ENCODE data around the gene CTNNA2. TPM values are rescaled to one million over a fixed set of nuclear protein-coding genes. Genes with fewer than 3 reads are reported as not detected.

CTNNA2 gene
- total and polyA plus RNA-seq, 2 of the 8 experiments (the other 6 are each of a cell fraction or from before 2014, with no cell fraction given): 3.9 to 9.0 TPM

GRCh38 chr2:80531319-80531718, 1018.5 kb downstream of the CTNNA2 start:
- H3K79me1 ChIP-seq (ENCODE audit: low read depth, low read length): no peaks in the 10 kb centered on the region
- no peak overlapping the region for H2BK12ac ChIP-seq (ENCODE audit: low read depth, low read length)
- H3K23ac ChIP-seq (ENCODE audit: insufficient read length): no peak overlapping the region
- H3K27ac ChIP-seq (ENCODE audit: low read depth, low read length): no peak overlapping the region
- no peak overlapping the region for H2BK5ac ChIP-seq (ENCODE audit: low read depth, low read length)
- ChIA-PET POLR2A (ENCODE audit: partially characterized antibody) (no interaction called here), CTCF (ENCODE audit: partially characterized antibody) (interaction anchor here (0.9 kb wide), 1 partner anchor 204 kb away, joined by 4 read pairs; no protein-coding TSS in a partner anchor)
- H3K4me1 ChIP-seq (replicated peaks in 1 of 4; ENCODE audit: control insufficient read depth in 3 of 4, insufficient read depth in 4 of 4, low read length in 3 of 4): no peaks in the 10 kb centered on the region
- no peak overlapping the region for H2BK120ac ChIP-seq (replicated peaks; ENCODE audit: low read depth, low read length)
- no peaks in the 10 kb centered on the region for H3K23me2 ChIP-seq (ENCODE audit: low read depth, low read length)
- H3K4ac ChIP-seq (replicated peaks; ENCODE audit: insufficient read length, low read depth, low read length): no peak overlapping the region
- H3K4me2 ChIP-seq (ENCODE audit: insufficient read depth in 1 of 2, low read depth in 2 of 2, low read length in 2 of 2): no peak overlapping the region
- H2BK20ac ChIP-seq (ENCODE audit: low read length): no peak overlapping the region
- no peak overlapping the region for H4K91ac ChIP-seq (replicated peaks; ENCODE audit: insufficient read length, low read length)
- no peak overlapping the region for H4K5ac ChIP-seq (ENCODE audit: insufficient read length, low read depth, low read length)
- H3K27me3 ChIP-seq (replicated peaks in 1 of 4; ENCODE audit: control insufficient read depth in 3 of 4, extremely low read depth in 1 of 4, insufficient read depth in 3 of 4, low read length in 3 of 4): peaks cover 0 to 1% (median 0%) of the 10 kb centered on the region in 4 experiments; a peak in 1 of 7 replicates
- H3K4me3 ChIP-seq (ENCODE audit: extremely low read depth in 1 of 4, insufficient read depth in 2 of 4, low read depth in 3 of 4, low read length in 4 of 4): no peak overlapping the region
- FAIRE-seq: no peak
- no peak overlapping the region for H2AK5ac ChIP-seq (ENCODE audit: low read depth, low read length)
- H2BK15ac ChIP-seq (ENCODE audit: low read length): no peak overlapping the region
- H2AFZ ChIP-seq (ENCODE audit: low read length): no peak overlapping the region
- WGBS, 2 experiments (ENCODE audit: extremely low coverage in 1 of 2, insufficient coverage in 1 of 2, insufficient read length in 1 of 2, insufficient replicate concordance in 2 of 2, low coverage in 1 of 2, low lambda C conversion rate in 2 of 2, missing lambda C conversion rate in 1 of 2): 100% methylated on average over 1 of the region's 1 CpG; no CpG with 5 or more reads in 1 of the 2 experiments
- H3K36me3 ChIP-seq (ENCODE audit: control insufficient read depth in 2 of 4, insufficient read depth in 4 of 4, low read length in 3 of 4): no peaks in the 10 kb centered on the region
- no peaks in the 10 kb centered on the region for H4K20me1 ChIP-seq (replicated peaks in 1 of 2; ENCODE audit: control insufficient read depth in 1 of 2, insufficient read depth in 2 of 2, low read length in 2 of 2)
- H3K79me2 ChIP-seq (ENCODE audit: control insufficient read depth in 1 of 2, insufficient read depth in 2 of 2, low read length in 2 of 2): no peaks in the 10 kb centered on the region
- no peak overlapping the region for H3K9ac ChIP-seq (replicated peaks in 1 of 4; ENCODE audit: extremely low read depth in 1 of 4, low read depth in 3 of 4, low read length in 3 of 4)
- no peak overlapping the region for H3K56ac ChIP-seq (replicated peaks; ENCODE audit: insufficient read length, low read depth, low read length)
- no peaks in the 10 kb centered on the region for H3K9me3 ChIP-seq (ENCODE audit: insufficient read depth in 2 of 2, low read depth in 1 of 2, low read length in 1 of 2)
- no peak overlapping the region for H3K18ac ChIP-seq (ENCODE audit: extremely low read depth, low read length)
- no peak overlapping the region for H3K14ac ChIP-seq (ENCODE audit: insufficient read length)
- no peak overlapping the region for H4K8ac ChIP-seq (ENCODE audit: extremely low read depth, insufficient read depth, low read length)
- DNase-seq (ENCODE audit: low read depth in 1 of 2, low spot score in 2 of 2): no peak
- TF ChIP-seq TCF12 (IDR thresholded peaks at IDR 0.05; ENCODE audit: low read depth, low read length) (no peak), SAP30 (IDR thresholded peaks at IDR 0.05; ENCODE audit: insufficient read depth, insufficient replicate concordance, low read length) (no peak), NANOG (IDR thresholded peaks at IDR 0.05; ENCODE audit: insufficient read depth, low read depth, low read length, poor library complexity, severe bottlenecking) (no peak), JUND (IDR thresholded peaks at IDR 0.05; ENCODE audit: low read length) (no peak), TBP (IDR thresholded peaks at IDR 0.05; ENCODE audit: low read depth, low read length) (no peak)

All from H1 (cell line).